Measurements from ENCODE around the gene ASTN2. TPM values are rescaled to one million over a fixed set of nuclear protein-coding genes. Genes with fewer than 3 reads are reported as not detected.

The ASTN2 gene
- total and polyA plus RNA-seq, 3 donors from 2014 or later = 55.7 to 157 (median 117) TPM

DNA sequence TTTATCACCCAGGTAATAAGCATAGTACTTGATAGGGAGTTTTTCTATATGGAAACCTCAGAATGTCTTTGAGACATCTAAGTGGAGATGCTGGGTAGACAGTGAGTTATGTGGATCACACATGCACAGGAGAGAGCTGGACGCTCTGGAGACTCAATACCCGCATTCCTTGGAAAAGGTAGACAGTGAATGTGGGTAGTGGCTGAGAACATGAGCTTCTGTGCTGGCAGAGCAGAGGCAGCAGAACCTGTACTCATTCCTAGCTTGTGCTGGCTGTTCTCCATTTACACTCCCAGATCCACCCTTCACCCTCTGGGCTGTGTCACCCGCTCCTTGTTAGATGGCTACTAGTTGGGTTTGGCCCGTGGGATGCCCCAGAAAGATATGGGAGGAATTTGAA lies 269.8 kb downstream of the ASTN2 start:
- intact Hi-C loops (cut with DNase I; ENCODE audit: low total_unique reads) = no loop called here
- 79 to 80% methylated on average over 4 of the region's 4 CpGs for WGBS, 2 donors
- DNase-seq = no peak
- Histone ChIP-seq H3K36me3 (ENCODE audit: low read depth, missing control alignments) (no peaks in the 10 kb centered on the region), H3K4me1 (no peaks in the 10 kb centered on the region), H3K27me3 (no peaks in the 10 kb centered on the region), H3K4me3 (no peak overlapping the region), H3K9me3 (no peaks in the 10 kb centered on the region), H3K27ac (no peak overlapping the region)
- TF ChIP-seq POLR2A (IDR thresholded peaks at IDR 0.05) (no peak), CTCF (IDR thresholded peaks at IDR 0.05) (no peak)

DNA sequence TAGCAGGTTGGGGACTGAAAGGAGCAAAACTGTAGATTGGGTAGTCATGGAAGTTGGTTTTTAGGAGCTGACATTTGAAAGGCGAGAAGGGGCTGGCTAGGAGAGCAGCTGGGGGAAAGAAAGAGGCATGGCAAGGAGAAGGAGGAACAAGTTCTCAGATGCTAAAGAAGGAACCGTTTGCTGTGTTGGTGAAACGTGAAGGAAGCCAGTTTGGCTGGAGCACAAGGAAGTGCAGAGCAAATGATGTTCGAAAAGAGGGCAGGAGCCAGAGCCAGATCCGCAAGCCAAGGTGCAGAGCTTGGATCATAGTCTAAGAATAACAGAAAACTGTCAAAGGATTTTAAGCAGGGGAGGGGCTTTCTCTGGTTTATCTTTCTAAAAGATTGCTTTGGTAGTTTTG lies 276.6 kb downstream of the ASTN2 start:
- no peak for DNase-seq
- TF ChIP-seq POLR2A (IDR thresholded peaks at IDR 0.05) = no peak
- no peak for TF ChIP-seq CTCF (IDR thresholded peaks at IDR 0.05)
- no peaks in the 10 kb centered on the region for H3K36me3 ChIP-seq (ENCODE audit: low read depth, missing control alignments)
- intact Hi-C loops (cut with DNase I; ENCODE audit: low total_unique reads) = no loop called here
- no peak overlapping the region for H3K4me3 ChIP-seq
- H3K27ac ChIP-seq = no peak overlapping the region
- no peaks in the 10 kb centered on the region for H3K27me3 ChIP-seq
- H3K4me1 ChIP-seq = no peaks in the 10 kb centered on the region
- H3K9me3 ChIP-seq = no peaks in the 10 kb centered on the region
- 70 to 72% methylated on average over 5 of the region's 5 CpGs for WGBS, 2 donors

GRCh38 chr9:117136461-117136860 lies 278.4 kb downstream of the ASTN2 start:
- DNase-seq = no peak
- H3K27ac ChIP-seq = no peak overlapping the region
- TF ChIP-seq CTCF (IDR thresholded peaks at IDR 0.05) (no peak), POLR2A (IDR thresholded peaks at IDR 0.05) (no peak)
- H3K36me3 ChIP-seq (ENCODE audit: low read depth, missing control alignments) = no peaks in the 10 kb centered on the region
- intact Hi-C loops (cut with DNase I; ENCODE audit: low total_unique reads) = no loop called here
- H3K4me1 ChIP-seq = no peaks in the 10 kb centered on the region
- no peaks in the 10 kb centered on the region for H3K9me3 ChIP-seq
- H3K4me3 ChIP-seq = no peak overlapping the region
- H3K27me3 ChIP-seq = no peaks in the 10 kb centered on the region
- 60 to 74% methylated on average over 4 of the region's 4 CpGs for WGBS, 2 donors

GRCh38 chr9:117135501-117136098 lies 279.3 kb downstream of the ASTN2 start:
- H3K27me3 ChIP-seq = no peaks in the 10 kb centered on the region
- DNase-seq = no peak
- 67 to 69% methylated on average over 5 of the region's 5 CpGs for WGBS, 2 donors
- H3K36me3 ChIP-seq (ENCODE audit: low read depth, missing control alignments) = no peaks in the 10 kb centered on the region
- TF ChIP-seq POLR2A (IDR thresholded peaks at IDR 0.05) (no peak), CTCF (IDR thresholded peaks at IDR 0.05) (no peak)
- intact Hi-C loops (cut with DNase I; ENCODE audit: low total_unique reads) = no loop called here
- H3K4me3 ChIP-seq = no peak overlapping the region
- no peak overlapping the region for H3K27ac ChIP-seq
- H3K4me1 ChIP-seq = no peaks in the 10 kb centered on the region
- no peaks in the 10 kb centered on the region for H3K9me3 ChIP-seq

DNA sequence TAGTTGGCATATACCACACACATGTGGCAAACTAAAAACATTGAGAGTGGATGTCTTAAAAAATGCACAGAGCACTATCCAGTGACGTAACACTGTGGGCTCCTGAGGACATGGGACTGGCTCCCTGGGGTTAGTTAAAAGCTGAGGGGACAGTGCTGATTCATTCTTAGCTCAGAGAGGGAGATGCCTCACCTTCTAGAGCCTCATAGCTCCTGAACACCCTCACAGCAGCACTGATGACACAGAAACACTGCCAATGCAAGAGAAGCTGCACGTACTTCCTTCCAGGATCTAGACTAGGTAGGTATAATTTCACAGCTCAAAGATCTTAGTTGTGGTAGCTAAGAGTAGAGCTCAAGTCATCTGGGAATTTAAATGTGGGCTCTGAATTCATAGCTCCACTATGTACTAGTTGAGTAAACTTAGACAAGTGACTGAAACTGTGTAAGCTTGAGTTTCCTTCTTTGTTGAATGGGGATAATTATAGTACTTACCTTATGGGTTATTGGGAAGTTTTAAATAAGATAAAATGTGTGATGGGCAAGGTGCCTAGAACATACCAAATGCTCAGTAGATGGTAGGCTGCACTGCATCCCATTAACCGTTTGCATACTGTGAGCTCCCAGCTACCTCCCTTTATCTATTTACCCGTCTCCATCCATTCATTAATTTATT lies 279.9 kb downstream of the ASTN2 start:
- TF ChIP-seq POLR2A (IDR thresholded peaks at IDR 0.05) = no peak
- no peak for TF ChIP-seq CTCF (IDR thresholded peaks at IDR 0.05)

More for the DNA sequence above, 279.9 kb downstream of the ASTN2 start:
- Histone ChIP-seq H3K27me3 (no peaks in the 10 kb centered on the region), H3K9me3 (no peaks in the 10 kb centered on the region), H3K4me3 (no peak overlapping the region), H3K27ac (no peak overlapping the region), H3K4me1 (no peaks in the 10 kb centered on the region), H3K36me3 (ENCODE audit: low read depth, missing control alignments) (no peaks in the 10 kb centered on the region)
- WGBS, 2 donors = 82 to 92% methylated on average over 4 of the region's 4 CpGs
- no peak for DNase-seq
- intact Hi-C loops (cut with DNase I; ENCODE audit: low total_unique reads) = no loop called here

All from testis (tissue), 3 donors.